ENCODE measurements around the gene ETS1.

DNA sequence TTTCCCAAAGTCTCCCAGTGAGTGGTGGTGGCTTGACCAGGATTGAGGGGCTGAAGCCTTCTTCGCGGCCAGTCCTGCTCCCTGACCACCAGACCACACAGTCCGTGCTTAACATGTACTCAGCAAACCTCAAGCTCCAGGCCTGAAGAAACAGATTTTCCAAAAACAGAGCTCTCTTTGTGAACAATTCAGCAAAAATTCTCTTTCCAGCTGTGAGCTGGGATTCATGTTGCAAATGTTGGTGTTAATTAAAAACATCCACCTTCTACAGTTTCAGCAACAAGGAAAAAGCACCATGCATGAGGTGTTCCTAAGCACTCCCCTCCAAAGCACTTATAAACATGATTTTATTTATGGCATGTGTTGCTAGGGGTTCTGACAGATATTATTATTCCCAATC, 129.5 kb downstream of the ETS1 start:
- TF ChIP-seq POLR2A (IDR thresholded peaks at IDR 0.05; ENCODE audit: low read length) (no peak), RAD21 (conservative IDR thresholded peaks at IDR 0.05 in 1 of 2, IDR thresholded peaks at IDR 0.05 in 1 of 2) (no peak)
- TF ChIP-seq, protein P1, sequence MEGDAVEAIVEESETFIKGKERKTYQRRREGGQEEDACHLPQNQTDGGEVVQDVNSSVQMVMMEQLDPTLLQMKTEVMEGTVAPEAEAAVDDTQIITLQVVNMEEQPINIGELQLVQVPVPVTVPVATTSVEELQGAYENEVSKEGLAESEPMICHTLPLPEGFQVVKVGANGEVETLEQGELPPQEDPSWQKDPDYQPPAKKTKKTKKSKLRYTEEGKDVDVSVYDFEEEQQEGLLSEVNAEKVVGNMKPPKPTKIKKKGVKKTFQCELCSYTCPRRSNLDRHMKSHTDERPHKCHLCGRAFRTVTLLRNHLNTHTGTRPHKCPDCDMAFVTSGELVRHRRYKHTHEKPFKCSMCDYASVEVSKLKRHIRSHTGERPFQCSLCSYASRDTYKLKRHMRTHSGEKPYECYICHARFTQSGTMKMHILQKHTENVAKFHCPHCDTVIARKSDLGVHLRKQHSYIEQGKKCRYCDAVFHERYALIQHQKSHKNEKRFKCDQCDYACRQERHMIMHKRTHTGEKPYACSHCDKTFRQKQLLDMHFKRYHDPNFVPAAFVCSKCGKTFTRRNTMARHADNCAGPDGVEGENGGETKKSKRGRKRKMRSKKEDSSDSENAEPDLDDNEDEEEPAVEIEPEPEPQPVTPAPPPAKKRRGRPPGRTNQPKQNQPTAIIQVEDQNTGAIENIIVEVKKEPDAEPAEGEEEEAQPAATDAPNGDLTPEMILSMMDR (IDR thresholded peaks at IDR 0.05): no peak

All from A549 (cell line).